Lower lobe of right lung (tissue), 2 donors: ENCODE results near the gene INPP4B. TPM values are rescaled to one million over a fixed set of nuclear protein-coding genes. Genes with fewer than 3 reads are reported as not detected.

Experiments
- ATAC-seq, 2 donors: fragments of 200-7000 bp; cut with Tn5 transposase; one replicate each; pipeline ENCODE4 v1.9.1; 2020 to 2022; ENCODE audit warnings: mild to moderate bottlenecking in 2 of 2, moderate library complexity in 2 of 2
- DNase-seq: peaks from one replicate; pipeline ENCODE4 v3.0.0-alpha.2; 2020
- H3K27ac ChIP-seq: fragments of 200-600 bp; one replicate; pipeline ENCODE4 v1.8.0; 2022
- H3K27me3 ChIP-seq: fragments of 200-600 bp; one replicate; pipeline ENCODE4 v1.8.0; 2022; ENCODE audit warnings: low read depth
- H3K36me3 ChIP-seq: fragments of 200-600 bp; one replicate; pipeline ENCODE4 v1.8.0; 2022; ENCODE audit warnings: mild to moderate bottlenecking
- H3K4me1 ChIP-seq: fragments of 200-600 bp; one replicate; pipeline ENCODE4 v1.8.0; 2022
- H3K4me3 ChIP-seq: fragments of 200-600 bp; one replicate; pipeline ENCODE4 v1.8.0; 2022; ENCODE audit warnings: mild to moderate bottlenecking
- H3K9me3 ChIP-seq: fragments of 200-600 bp; one replicate; pipeline ENCODE4 v1.8.0; 2022
- intact Hi-C: fragments of 100-400 bp; cut with DNase I; formaldehyde crosslinking; loops from one replicate; pipeline ENCODE4 v1.11.0; 2022
- total RNA-seq: library from RNA; stranded (reverse); fragmentation: NEBNext Ultra II Directional; extraction: Animal tissue kit (Norgen Biotek cat#: 25700); gene quantifications from one replicate; pipeline ENCODE4 v1.2.1, GENCODE V29; 2021
- TF ChIP-seq, protein P1 (sequence below): fragments of 200-600 bp; IDR thresholded peaks from one replicate; pipeline ENCODE4 v1.8.0; 2022; ENCODE audit warnings: antibody characterized with exemption, mild to moderate bottlenecking
- donor health status: DM: no; HTN: yes; CAD: no; lungs with severe emphysema.

Gene INPP4B
- total RNA-seq, 1 donor from 2014 or later: 12.1 TPM

DNA sequence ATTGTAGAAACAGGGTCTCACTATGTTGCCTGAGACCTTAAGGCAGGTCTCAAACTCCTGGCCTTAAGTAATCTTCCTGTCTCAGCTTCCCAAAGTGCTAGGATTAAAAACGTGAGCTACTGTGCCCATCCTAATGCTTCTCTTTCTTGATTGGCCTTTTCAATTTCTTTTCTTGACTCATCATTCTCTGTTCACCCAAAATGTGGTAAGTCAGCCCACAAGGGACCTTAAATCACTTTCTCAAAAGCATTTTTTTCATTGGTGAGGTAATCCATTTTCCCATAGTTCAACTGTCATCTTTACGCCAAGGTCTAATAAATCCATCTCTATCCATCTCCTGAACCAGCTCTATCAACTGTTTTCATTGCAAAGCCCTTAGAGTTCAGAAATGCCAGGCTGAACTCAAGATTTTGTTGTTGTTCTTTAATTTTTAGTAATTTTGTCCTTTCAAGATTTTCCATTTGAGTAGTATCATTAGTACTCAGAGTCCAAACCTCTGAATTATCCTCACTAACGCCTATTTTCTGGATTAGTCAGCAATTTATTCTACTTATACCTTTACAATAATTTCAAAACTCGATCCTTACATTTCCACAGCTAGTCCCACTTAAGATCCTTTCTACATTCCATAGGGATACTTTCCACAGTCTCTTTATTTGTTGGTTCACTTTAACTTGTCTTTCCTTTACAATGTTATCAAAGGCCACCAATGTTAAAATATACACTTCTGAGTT, 681.2 kb downstream of the INPP4B start:
- Histone ChIP-seq H3K4me1 (no peaks in the 10 kb centered on the region), H3K9me3 (no peaks in the 10 kb centered on the region), H3K36me3 (no peaks in the 10 kb centered on the region), H3K27me3 (no peaks in the 10 kb centered on the region), H3K4me3 (no peak overlapping the region), H3K27ac (no peak overlapping the region)
- DNase-seq: no peak
- intact Hi-C loops: no loop called here
- no peak for ATAC-seq
- TF ChIP-seq, protein P1, sequence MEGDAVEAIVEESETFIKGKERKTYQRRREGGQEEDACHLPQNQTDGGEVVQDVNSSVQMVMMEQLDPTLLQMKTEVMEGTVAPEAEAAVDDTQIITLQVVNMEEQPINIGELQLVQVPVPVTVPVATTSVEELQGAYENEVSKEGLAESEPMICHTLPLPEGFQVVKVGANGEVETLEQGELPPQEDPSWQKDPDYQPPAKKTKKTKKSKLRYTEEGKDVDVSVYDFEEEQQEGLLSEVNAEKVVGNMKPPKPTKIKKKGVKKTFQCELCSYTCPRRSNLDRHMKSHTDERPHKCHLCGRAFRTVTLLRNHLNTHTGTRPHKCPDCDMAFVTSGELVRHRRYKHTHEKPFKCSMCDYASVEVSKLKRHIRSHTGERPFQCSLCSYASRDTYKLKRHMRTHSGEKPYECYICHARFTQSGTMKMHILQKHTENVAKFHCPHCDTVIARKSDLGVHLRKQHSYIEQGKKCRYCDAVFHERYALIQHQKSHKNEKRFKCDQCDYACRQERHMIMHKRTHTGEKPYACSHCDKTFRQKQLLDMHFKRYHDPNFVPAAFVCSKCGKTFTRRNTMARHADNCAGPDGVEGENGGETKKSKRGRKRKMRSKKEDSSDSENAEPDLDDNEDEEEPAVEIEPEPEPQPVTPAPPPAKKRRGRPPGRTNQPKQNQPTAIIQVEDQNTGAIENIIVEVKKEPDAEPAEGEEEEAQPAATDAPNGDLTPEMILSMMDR: no peak

DNA sequence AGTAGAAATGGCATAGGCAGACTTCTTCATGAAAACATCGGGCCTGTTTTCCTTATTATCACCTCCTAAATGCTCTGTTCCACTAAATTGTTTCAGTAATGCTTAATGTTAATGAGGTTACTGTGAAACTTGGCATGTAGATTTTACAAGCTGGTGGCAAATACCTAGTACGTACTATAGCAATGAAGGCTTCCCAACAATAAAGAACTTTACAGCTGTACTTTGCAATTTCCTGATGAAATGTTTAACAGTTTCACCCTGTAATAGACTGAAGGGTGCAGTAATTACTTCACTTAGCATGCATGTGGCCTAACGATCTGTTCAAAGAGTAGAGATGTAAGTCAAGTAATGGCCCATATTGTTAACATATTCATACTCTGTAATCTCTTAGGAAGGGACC, 685.0 kb downstream of the INPP4B start:
- Histone ChIP-seq H3K27me3 (no peaks in the 10 kb centered on the region), H3K4me1 (no peaks in the 10 kb centered on the region), H3K9me3 (no peaks in the 10 kb centered on the region), H3K27ac (no peak overlapping the region), H3K36me3 (no peaks in the 10 kb centered on the region), H3K4me3 (no peak overlapping the region)
- TF ChIP-seq, protein P1: no peak
- intact Hi-C loops: no loop called here
- ATAC-seq: no peak
- no peak for DNase-seq

DNA sequence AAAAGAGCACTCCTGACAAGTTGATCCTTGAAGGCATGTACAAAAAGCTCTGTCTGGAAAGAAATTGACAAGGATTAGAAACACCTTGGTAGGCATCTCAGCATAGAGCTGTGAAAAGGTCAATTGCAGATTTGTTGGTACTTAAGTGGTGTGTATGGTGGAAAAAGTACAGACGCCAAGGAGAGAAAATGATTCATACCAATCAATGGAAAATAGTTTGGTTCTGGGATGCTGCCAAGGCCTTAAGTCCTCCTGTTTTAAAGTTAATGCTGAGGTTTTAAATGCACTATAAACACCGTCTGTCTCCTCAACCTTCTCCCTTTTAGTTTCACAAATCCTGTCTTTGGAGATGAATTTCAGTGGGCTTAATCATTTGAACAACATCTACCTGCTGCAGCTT, 685.6 kb downstream of the INPP4B start:
- intact Hi-C loops: no loop called here
- Histone ChIP-seq H3K36me3 (no peaks in the 10 kb centered on the region), H3K4me1 (no peaks in the 10 kb centered on the region), H3K9me3 (no peaks in the 10 kb centered on the region), H3K27ac (no peak overlapping the region), H3K27me3 (no peaks in the 10 kb centered on the region), H3K4me3 (no peak overlapping the region)
- TF ChIP-seq, protein P1: no peak
- DNase-seq (no peak), ATAC-seq (no peak)

DNA sequence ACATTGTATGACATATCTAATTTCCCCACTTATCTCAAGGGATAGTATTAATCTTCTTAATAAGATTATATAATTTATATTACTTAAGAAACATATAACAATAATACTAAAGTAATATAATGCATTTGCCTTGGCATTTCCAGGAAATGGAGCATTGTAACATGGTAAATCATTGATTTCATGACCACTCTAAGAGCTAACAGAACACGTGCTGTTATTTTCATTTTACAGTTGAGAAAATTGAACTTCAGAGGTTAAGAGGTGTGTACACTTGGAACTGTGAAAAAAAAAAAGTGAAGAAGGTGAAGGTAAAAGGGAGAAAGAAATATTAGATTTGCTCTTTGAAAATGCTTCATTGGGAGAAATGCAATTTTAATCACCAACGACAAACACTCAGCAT, 687.1 kb downstream of the INPP4B start:
- Histone ChIP-seq H3K4me3 (no peak overlapping the region), H3K27ac (no peak overlapping the region), H3K36me3 (no peaks in the 10 kb centered on the region), H3K9me3 (no peaks in the 10 kb centered on the region), H3K4me1 (no peaks in the 10 kb centered on the region), H3K27me3 (no peaks in the 10 kb centered on the region)
- no peak for ATAC-seq
- no peak for DNase-seq
- TF ChIP-seq, protein P1: no peak
- intact Hi-C loops: no loop called here

DNA sequence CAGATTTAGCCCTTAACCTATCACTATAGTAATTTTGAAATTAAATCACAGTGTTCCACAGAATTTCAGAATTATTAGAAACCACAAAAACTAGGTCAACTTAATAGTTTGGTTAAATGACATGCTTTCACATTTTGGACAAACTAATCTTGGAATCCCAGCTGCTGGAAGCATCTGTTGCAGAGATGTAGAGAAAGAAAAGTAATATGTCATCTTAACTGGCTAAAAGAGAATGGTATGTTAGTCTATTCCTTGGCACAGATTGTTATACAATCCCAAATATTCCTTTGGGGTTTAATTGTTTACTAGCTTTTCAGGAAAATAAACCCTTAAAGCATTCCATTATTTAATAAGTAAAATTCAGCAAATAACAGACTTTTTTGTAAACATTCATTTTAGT, 689.8 kb downstream of the INPP4B start:
- H3K27ac ChIP-seq: no peak overlapping the region
- intact Hi-C loops: no loop called here
- H3K4me1 ChIP-seq: no peaks in the 10 kb centered on the region
- H3K36me3 ChIP-seq: no peaks in the 10 kb centered on the region
- no peak for ATAC-seq
- no peak overlapping the region for H3K4me3 ChIP-seq
- TF ChIP-seq, protein P1: no peak
- H3K27me3 ChIP-seq: no peaks in the 10 kb centered on the region
- H3K9me3 ChIP-seq: no peaks in the 10 kb centered on the region
- no peak for DNase-seq
